Stomach (tissue), 4 donors: ENCODE data around the gene RRBP1.

ENCODE experiments used
- CTCF ChIP-seq, 7 experiments: fragments of 450-650 bp in 4 of 7; fragments of 200-600 bp in 3 of 7; sonication (generic) in 3 of 7; IDR thresholded peaks; one replicate each; pipeline ENCODE4 v1.5.1; 2016 to 2019; ENCODE audit warnings: antibody characterized with exemption in 7 of 7, control low read depth in 2 of 7, mild to moderate bottlenecking in 1 of 7
- EP300 ChIP-seq: sonication (generic); formaldehyde crosslinking; IDR thresholded peaks from one replicate; pipeline ENCODE4 v1.6.1; 2017; ENCODE audit warnings: antibody characterized with exemption
- POLR2A ChIP-seq, 4 donors: fragments of 450-650 bp; IDR thresholded peaks; one replicate each; pipeline ENCODE4 v1.6.1; 2016; ENCODE audit warnings: antibody characterized with exemption in 4 of 4, control low read depth in 2 of 4, mild to moderate bottlenecking in 1 of 4, moderate library complexity in 1 of 4

DNA sequence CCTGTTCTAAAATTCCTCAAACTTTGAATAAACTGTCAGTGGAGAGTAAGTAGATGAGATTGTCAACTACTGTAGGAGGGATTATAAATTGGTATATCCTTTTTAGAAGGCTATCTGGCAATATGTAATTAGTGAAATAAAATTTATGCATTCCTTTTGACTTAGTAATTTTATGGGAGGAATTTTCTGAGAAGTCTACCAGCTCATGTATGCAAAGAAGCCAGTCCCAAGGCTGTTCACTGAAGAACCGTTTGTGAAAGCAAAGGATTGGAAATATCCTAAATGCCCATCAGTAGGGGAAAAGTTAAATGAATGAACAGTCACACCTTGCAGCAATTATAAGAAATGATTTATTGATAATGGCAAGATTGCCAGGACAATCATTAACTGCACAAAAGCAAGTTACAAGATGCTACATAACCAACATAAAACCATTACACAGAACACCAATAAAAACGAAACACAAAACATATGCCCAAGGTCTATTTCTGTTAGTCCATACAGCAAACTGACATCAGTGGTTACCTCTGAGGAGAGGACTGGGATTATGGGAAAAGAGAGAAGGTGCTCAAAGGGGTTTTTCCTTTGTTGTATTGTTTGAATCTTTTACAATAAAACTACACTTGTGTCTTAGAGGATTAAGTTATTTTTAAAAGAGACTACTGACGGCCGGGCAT lies 116.7 kb downstream of the RRBP1 start:
- TF ChIP-seq EP300, result no peak
- TF ChIP-seq CTCF (IDR thresholded peaks at IDR 0.05), result no peak
- TF ChIP-seq POLR2A (IDR thresholded peaks at IDR 0.05), result no peak
